ENCODE results near the gene TXNRD2.

DNA sequence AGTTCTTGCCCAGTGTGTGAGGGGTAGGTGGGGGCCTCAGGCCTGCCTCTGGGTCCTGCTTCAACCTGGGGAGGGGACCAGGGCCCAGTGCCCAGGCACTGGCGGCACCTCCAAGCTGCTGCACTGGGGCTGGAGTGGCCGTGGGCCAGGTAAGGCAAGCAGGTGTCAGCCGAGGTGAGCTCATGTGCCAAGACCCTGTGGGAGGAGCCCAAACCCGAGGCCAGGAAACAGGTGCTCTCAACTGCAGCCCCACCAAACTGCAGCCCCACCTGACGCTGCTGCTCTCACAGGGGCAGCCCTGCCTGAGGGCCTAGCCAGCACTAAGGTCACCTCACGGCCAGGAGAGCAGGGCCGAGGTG is 68.9 kb downstream of the TXNRD2 start:
- no peak for TF ChIP-seq GATA2 (IDR thresholded peaks at IDR 0.05; ENCODE audit: low read depth, low read length)
- TF ChIP-seq GATA3 (IDR thresholded peaks at IDR 0.05; ENCODE audit: low read depth, low read length): no peak
